IPS-18a (cell line): ENCODE results near the gene SMC4.

Experiments
- H3K27ac ChIP-seq: one replicate; pipeline ENCODE4 v1.5.1; 2013; ENCODE audit warnings: low read length
- H3K27me3 ChIP-seq: one replicate; pipeline ENCODE4 v1.6.1; 2013; ENCODE audit warnings: mild to moderate bottlenecking, low read length; ENCODE audit not compliant: control insufficient read depth, insufficient read depth
- H3K36me3 ChIP-seq: one replicate; pipeline ENCODE4 v1.6.1; 2013; ENCODE audit warnings: low read depth, low read length; ENCODE audit not compliant: control insufficient read depth
- H3K4me1 ChIP-seq: one replicate; pipeline ENCODE4 v1.6.1; 2013; ENCODE audit warnings: low read depth, low read length; ENCODE audit not compliant: control insufficient read depth
- H3K4me3 ChIP-seq: one replicate; pipeline ENCODE4 v1.5.1; 2013; ENCODE audit warnings: low read length
- H3K9ac ChIP-seq: one replicate; pipeline ENCODE4 v1.6.1; 2013; ENCODE audit warnings: mild to moderate bottlenecking, low read length, moderate library complexity
- H3K9me3 ChIP-seq: one replicate; pipeline ENCODE4 v1.6.1; 2013; ENCODE audit warnings: low read depth, low read length; ENCODE audit not compliant: control insufficient read depth

Gene SMC4

GRCh38 chr3:160482796-160483195, 83.3 kb downstream of the SMC4 start:
- H3K4me3 ChIP-seq = no peak overlapping the region
- no peak overlapping the region for H3K9ac ChIP-seq
- H3K4me1 ChIP-seq = no peaks in the 10 kb centered on the region
- H3K36me3 ChIP-seq = no peaks in the 10 kb centered on the region
- H3K27me3 ChIP-seq = no peaks in the 10 kb centered on the region
- no peak overlapping the region for H3K27ac ChIP-seq
- no peaks in the 10 kb centered on the region for H3K9me3 ChIP-seq
